Stimulated activated CD4-positive, alpha-beta T cell treated with anti-CD3 and anti-CD28 coated beads, Interleukin-1b, Interleukin-23, amount 100 ng/mL, for 24 hours (primary cell): ENCODE data around the gene POU5F1.
"Not testable (repeated sequence)": the region's sequence is repeated elsewhere in the genome, so short reads cannot be mapped to it uniquely, and the experiment has no call there.

Source experiments
- DNase-seq, 4 experiments: peaks; one replicate each; pipeline ENCODE4 v3.0.0-alpha.2; 2020; ENCODE audit warnings: low read depth in 4 of 4, low spot score in 1 of 4

Gene POU5F1

DNA sequence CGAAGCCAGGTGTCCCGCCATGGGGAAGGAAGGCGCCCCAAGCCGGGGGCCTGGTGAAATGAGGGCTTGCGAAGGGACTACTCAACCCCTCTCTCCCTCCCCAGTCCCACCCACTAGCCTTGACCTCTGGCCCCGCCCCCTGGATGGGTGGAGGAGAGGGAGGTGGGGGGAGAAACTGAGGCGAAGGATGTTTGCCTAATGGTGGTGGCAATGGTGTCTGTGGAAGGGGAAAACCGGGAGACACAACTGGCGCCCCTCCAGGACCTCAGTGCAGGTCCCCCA is at the start of gene POU5F1:
TSS of gene POU5F1 (minus strand) at position 83 of the 282 bp plus-strand sequence. CDS start at position 21, 62 bp downstream.
- no peak for DNase-seq

DNA sequence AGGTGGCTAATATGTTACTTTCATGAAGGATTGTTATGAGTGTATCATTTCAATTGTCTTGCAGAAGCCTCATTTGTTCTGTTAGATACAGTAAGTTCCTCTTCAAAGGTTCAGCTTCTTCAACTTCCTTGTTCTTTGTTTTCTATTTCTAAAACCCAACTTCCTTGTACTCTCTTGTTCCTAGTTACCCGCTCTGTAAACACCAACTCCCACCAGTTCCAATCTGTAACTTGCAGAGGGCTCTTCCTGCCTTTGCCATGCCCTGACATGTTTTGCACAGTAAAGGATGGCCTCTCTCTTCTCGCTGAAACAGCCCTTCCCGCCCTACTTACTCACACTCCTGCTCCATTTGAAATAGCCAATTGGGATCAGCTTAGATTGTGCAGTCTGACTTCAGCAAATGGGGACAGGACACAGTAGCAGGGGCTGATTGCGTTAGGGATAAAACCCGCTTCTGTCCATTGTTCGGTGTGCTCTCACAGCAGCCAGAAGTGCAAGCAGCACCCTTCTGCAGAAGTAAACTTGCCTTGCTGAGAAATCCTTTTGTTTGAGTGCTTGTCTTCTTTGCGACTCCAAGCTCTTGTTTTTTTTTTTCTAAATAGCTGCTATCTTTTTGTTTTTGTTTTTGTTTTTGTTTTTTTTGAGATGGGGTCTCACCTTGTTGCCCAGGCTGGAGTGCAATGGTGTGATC is 45.9 kb upstream of the POU5F1 start:
- no peak for DNase-seq

DNA sequence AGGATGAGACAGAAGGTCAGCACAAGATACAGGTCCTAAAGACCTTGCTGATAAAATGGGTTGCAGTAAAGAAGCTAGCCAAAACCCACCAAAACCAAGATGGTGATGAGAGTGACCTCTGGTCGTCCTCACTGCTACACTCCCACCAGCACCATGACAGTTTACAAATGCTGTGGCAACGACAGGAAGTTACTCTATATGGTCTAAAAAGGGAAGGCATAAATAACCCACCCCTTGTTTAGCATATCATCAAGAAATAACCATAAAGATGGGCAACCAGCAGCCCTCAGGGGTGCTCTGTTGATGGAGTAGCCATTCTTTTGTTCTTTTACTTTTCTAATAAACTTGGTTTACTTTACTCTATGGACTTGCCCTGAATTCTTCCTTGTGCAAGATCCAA is 44.7 kb upstream of the POU5F1 start:
- not testable (repeated sequence) for DNase-seq

- no peak for DNase-seq
Observed at GRCh38 chr6:31214516-31214915, 44.0 kb upstream of the POU5F1 start.

- no peak for DNase-seq
Observed at GRCh38 chr6:31210741-31211532, 40.5 kb upstream of the POU5F1 start.

DNA sequence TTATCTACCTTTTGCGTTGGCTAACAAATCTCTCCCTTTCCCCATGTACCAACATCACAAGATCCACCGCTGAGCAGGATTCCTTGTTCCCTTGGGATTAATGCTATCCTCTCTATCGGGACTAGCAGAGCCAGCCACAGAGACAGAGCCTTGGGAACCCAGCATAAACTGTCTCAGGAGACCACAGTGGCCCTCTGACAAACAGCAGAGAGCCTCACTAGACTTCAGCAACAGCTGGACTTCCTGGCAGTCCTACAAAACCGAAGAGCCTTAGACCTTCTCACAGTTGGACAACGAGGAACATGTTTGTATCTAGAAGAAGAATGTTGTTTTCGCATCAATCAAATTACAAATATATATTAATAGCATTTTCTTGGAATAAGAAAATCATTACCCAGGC is 39.6 kb upstream of the POU5F1 start:
- no peak for DNase-seq

- DNase-seq = no peak
Observed at GRCh38 chr6:31209137-31209536, 38.7 kb upstream of the POU5F1 start.

DNA sequence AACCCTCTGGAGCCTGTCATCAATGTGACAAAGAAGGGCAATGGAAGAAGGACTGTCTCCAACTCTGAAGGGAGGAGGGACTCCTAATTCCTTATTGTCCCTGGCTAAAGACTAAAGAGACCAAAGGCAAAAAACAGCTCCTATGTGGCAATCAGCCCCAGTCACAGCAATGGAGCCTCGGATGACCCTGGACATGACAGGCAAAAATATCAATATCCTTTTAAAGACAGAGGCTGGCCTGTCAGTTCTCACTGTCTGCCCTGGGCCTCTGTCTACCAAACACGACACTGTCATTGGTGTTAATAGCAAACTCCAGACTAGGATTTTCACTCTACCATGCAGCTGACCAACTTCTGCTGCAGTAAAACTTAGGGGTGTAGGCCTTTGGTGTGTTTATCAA is 38.0 kb upstream of the POU5F1 start:
- DNase-seq = no peak

DNA sequence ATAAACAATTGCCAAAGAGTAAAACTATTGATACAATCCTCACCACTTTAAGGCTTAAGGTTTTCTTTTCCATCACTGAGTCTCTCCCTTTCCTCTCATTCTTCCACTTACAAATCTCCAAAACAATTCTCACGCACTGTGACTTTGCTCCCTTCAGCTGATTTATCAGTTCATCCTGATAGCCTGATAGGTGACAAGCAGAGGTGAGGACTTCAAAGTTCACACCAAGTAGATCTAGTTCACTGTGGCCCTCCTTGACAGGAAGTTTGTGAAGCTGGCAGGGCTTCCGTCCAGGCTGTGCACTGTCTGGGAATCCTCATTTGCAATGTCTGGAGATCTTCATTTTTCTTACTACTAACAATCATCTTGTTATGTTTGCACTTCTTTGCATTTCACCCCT is 35.2 kb upstream of the POU5F1 start:
- DNase-seq = no peak

GRCh38 chr6:31204751-31205145 is 34.3 kb upstream of the POU5F1 start:
- DNase-seq = no peak

GRCh38 chr6:31203345-31203979 is 33.0 kb upstream of the POU5F1 start:
- DNase-seq = peak in 3 of 4 experiments; percentile 28 to 58 (median 40)

DNA sequence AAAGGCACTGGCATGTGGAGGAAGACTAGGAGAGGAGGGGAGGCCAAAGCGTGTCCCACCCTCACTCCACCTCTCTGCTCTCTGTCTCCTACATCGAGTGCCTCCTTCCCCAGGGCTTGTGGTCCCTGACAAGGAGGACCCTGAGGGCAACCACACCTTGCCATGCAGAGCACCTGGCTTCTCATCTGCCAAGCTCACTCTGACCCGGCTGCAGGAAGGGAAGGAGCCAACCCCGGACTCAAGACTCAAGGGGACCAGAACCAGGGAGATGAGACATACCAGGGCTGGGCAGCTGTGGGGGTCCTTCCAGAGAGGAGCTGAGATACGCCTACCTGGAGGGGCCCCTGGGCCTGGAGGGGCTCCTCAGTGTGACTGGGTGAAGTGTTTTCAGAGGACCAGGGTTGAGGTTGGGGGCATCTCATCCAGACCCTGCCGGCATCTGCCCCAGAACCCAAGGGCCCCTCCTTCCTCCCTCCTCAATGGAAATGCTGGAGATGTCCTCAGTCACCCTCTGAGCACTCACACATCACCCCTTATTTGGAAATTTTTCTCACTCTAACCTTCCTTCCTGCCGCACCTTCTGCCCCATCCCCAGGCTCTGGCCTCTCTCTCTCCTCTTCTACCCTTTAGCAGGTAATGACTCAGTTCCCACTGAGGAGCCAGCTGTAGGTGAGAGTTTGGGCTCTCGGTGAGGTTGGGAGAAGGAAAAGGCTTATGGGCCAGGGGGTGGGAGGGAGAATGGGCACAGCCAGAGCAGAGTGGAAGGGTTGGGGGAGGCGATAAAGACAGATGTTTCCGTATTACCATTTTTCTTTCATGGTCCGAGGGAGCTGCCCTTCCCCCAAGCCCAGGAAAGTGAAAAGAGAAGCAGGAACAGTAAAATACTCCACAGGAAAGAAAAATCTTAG is 32.0 kb upstream of the POU5F1 start:
- DNase-seq = no peak

DNA sequence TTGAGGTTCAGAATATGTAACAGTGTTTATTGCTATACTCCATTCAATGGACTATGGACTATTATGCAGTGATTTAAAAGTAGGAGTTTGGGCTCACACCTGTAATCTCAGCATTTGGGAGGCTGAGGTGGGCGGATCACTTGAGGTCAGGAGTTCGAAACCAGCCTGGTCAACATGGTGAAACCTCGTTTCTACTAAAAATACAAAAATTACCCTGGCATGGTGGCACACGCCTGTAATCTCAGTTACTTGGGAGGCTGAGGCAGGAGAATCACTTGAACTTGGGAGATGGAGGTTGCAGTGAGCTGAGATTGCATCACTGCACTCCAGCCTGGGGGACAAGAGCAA is 28.6 kb upstream of the POU5F1 start:
- not testable (repeated sequence) for DNase-seq

GRCh38 chr6:31197559-31198305 is 27.2 kb upstream of the POU5F1 start:
- peak; percentile 75 to 89 (median 80) for DNase-seq

GRCh38 chr6:31196251-31197022 is 26.0 kb upstream of the POU5F1 start:
- DNase-seq = not testable (repeated sequence)

GRCh38 chr6:31195308-31195979 is 25.0 kb upstream of the POU5F1 start:
- DNase-seq = not testable (repeated sequence)

DNA sequence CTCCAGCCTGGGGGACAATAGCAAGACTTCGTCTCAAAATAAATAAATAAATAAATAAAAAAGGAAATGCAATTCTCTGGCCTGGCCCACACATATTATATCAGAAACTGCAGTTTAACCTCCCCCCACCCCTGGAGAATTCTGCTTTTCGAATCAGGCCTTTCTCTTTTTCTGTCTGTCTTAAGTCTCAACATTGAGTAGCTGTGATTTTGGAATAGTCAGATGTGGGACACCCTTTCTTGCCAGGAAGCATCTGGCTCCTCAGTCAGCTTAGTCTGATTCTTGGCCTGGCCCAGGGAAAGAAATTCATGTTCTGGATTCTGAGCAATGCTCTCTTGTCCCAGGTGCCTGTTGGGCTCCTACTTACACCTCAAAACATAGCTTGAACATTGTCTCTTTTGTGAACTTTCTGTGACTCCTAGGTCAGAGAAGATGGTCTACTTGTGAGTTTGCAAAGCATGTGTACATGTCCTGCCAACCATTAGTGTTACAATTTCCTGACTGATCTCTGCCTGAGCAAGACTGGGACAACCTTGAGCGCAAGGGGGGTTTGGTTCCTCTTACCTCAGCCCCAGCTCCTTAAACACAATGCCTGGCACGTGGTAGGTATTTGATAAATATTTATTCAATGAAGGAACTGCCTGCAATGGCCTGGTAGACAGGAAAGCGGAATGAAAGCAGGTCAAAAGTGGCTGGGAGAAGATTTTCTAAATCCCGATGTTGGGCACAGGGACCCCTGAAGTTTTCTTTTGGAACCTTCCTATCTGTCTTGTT is 23.8 kb upstream of the POU5F1 start:
- DNase-seq = no peak

GRCh38 chr6:31193206-31193605 is 22.7 kb upstream of the POU5F1 start:
- no peak for DNase-seq
